HG03066 (cell line): ENCODE results near the gene PPP3CB.

ENCODE experiments used
- ATAC-seq: cut with Tn5 transposase; IDR thresholded peaks from one replicate; pipeline ENCODE4 v1.9.1; 2021; ENCODE audit warnings: low read depth; ENCODE audit not compliant: unreplicated experiment

PPP3CB gene

GRCh38 chr10:73485320-73485719 lies 10.5 kb downstream of the PPP3CB start:
- ATAC-seq, result no peak

- ATAC-seq, result no peak
These were observed 15.7 kb downstream of the PPP3CB start for GRCh38 chr10:73480158-73480557.

- no peak for ATAC-seq
These were observed 17.2 kb downstream of the PPP3CB start for GRCh38 chr10:73478636-73479035.

GRCh38 chr10:73471226-73471625 lies 24.6 kb downstream of the PPP3CB start:
- no peak for ATAC-seq

GRCh38 chr10:73469579-73469978 lies 26.2 kb downstream of the PPP3CB start:
- no peak for ATAC-seq

GRCh38 chr10:73467206-73467605 lies 28.6 kb downstream of the PPP3CB start:
- no peak for ATAC-seq

GRCh38 chr10:73465978-73466726 lies 29.7 kb downstream of the PPP3CB start:
- ATAC-seq, result no peak

GRCh38 chr10:73460897-73461296 lies 34.9 kb downstream of the PPP3CB start:
- no peak for ATAC-seq

GRCh38 chr10:73459683-73460314 lies 36.0 kb downstream of the PPP3CB start:
- ATAC-seq, result no peak

GRCh38 chr10:73456187-73456890 lies 39.5 kb downstream of the PPP3CB start:
- ATAC-seq, result no peak

GRCh38 chr10:73449113-73449512 lies 46.7 kb downstream of the PPP3CB start:
- ATAC-seq, result no peak

- no peak for ATAC-seq
These were observed 47.4 kb downstream of the PPP3CB start for GRCh38 chr10:73448384-73448783.

GRCh38 chr10:73446926-73447325 lies 48.9 kb downstream of the PPP3CB start:
- ATAC-seq, result no peak

GRCh38 chr10:73444457-73444856 lies 51.4 kb downstream of the PPP3CB start:
- ATAC-seq, result no peak

- no peak for ATAC-seq
These were observed 56.1 kb downstream of the PPP3CB start for GRCh38 chr10:73439605-73440312.

GRCh38 chr10:73439055-73439454 lies 56.8 kb downstream of the PPP3CB start:
- ATAC-seq, result no peak

GRCh38 chr10:73433538-73433867 lies 62.3 kb downstream of the PPP3CB start, which contains the start of gene MSS51:
Gene MSS51, minus strand, starts transcription at chr10:73433561. Its CDS starts 5,277 bp downstream, at chr10:73428284.
- ATAC-seq, result no peak

GRCh38 chr10:73432646-73433537 lies 62.9 kb downstream of the PPP3CB start:
- no peak for ATAC-seq

- no peak for ATAC-seq
These were observed 69.5 kb downstream of the PPP3CB start for GRCh38 chr10:73426318-73426717.

- ATAC-seq, result no peak
These were observed 71.3 kb downstream of the PPP3CB start for GRCh38 chr10:73424478-73424877.
